GM12878 (cell line): ENCODE results near the gene SNX21.

ENCODE experiments used
- CTCF ChIP-seq, 3 experiments: IDR thresholded peaks in 2 of 3; conservative IDR thresholded peaks in 1 of 3; 2 replicates each; pipeline ENCODE4 v1.5.1; 2011; ENCODE audit warnings: low read depth in 3 of 3, low read length in 3 of 3, mild to moderate bottlenecking in 3 of 3, control low read depth in 2 of 3, moderate library complexity in 2 of 3, inconsistent platforms in 1 of 3, mixed read lengths in 1 of 3; ENCODE audit not compliant: control insufficient read depth in 2 of 3, insufficient read depth in 1 of 3; ENCODE audit errors: extremely low read depth in 1 of 3
- EZH2 ChIP-seq: IDR thresholded peaks from 2 replicates; pipeline ENCODE4 v1.6.1; 2012; ENCODE audit warnings: low read depth, mild to moderate bottlenecking, control low read depth, inconsistent platforms, low read length, borderline replicate concordance; ENCODE audit not compliant: control insufficient read depth
- FOXK2 ChIP-seq: fragments of 450-650 bp; IDR thresholded peaks from 2 replicates; pipeline ENCODE4 v1.6.1; 2017; ENCODE audit warnings: mild to moderate bottlenecking, moderate library complexity
- GABPA ChIP-seq: IDR thresholded peaks from 2 replicates; pipeline ENCODE4 v1.6.1; 2014; ENCODE audit warnings: antibody characterized with exemption, low read depth, mild to moderate bottlenecking, inconsistent platforms
- MXI1 ChIP-seq: fragments of 150-350 bp; IDR thresholded peaks from 2 replicates; pipeline ENCODE4 v1.6.1; 2011; ENCODE audit warnings: low read depth, mild to moderate bottlenecking, inconsistent platforms, low read length, improper control_type of control experiment
- MYC ChIP-seq: IDR thresholded peaks from 2 replicates; pipeline ENCODE4 v1.6.1; 2011; ENCODE audit warnings: mild to moderate bottlenecking, low read length, moderate library complexity, inconsistent platforms; ENCODE audit not compliant: insufficient read depth, insufficient replicate concordance, insufficient read length, severe bottlenecking
- RAD21 ChIP-seq: IDR thresholded peaks from 2 replicates; pipeline ENCODE4 v1.6.1; 2011; ENCODE audit warnings: mild to moderate bottlenecking, low read depth, low read length, moderate library complexity; ENCODE audit not compliant: insufficient read depth
- SIN3A ChIP-seq: IDR thresholded peaks from 2 replicates; pipeline ENCODE4 v1.6.1; 2012; ENCODE audit warnings: low read depth, low read length, improper control_type of control experiment
- SP1 ChIP-seq: IDR thresholded peaks from one replicate; pipeline ENCODE4 v1.6.1; 2011; ENCODE audit warnings: low read depth, low read length

GRCh38 chr20:45848421-45848820 lies 14.8 kb downstream of the SNX21 start:
- no peak for TF ChIP-seq SP1
- no peak for TF ChIP-seq MXI1
- TF ChIP-seq MYC = no peak
- TF ChIP-seq EZH2 = no peak
- TF ChIP-seq SIN3A = no peak
- TF ChIP-seq RAD21 = no peak
- TF ChIP-seq FOXK2 = no peak
- TF ChIP-seq CTCF (IDR thresholded peaks at IDR 0.05 in 2 of 3, conservative IDR thresholded peaks at IDR 0.05 in 1 of 3; ENCODE audit: control insufficient read depth in 2 of 3, extremely low read depth in 1 of 3, insufficient read depth in 1 of 3, low read depth in 3 of 3, low read length in 3 of 3) = no peak
- TF ChIP-seq GABPA = no peak
